NOMO-1 treated with DMSO at 0.1 percent for 48 hours (cell line): ENCODE data around the gene CDC25C.
"Not testable (repeated sequence)": the region's sequence is repeated elsewhere in the genome, so short reads cannot be mapped to it uniquely, and the experiment has no call there.

Experiments
- DNase-seq: peaks from one replicate; lab custom pipeline; 2025; ENCODE audit not compliant: unreplicated experiment; lab: John Stamatoyannopoulos, UW

Gene CDC25C

DNA sequence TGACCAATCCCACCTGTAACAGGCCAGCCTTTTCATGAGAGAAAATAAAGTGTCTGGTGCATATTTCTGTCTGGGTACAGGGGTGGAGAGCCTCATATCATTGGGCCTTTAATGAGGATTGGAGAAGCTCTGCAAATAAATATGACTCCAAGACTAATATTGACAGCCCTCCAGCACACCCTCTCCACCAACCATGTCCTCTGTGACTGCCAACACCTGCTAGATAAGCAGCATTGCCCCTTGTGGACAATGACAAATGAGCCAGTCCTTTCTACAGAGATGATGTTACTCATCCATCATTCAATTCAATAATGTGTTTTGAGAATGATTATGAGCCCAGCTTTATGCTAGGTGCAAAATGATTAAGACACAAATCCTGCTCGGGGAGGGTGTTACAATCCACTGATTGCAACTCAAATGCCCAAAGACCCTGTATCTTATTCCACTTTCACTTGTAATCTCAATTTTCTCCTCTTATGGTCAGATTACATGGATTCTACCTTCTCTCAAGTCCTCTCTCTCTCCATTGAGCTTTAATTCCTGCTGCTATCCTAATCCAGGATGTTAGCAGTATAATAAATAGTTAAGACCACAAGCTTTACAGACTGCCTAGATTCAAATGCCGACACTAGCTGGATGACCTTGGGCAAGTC is 55.1 kb downstream of the CDC25C start:
- no peak for DNase-seq

DNA sequence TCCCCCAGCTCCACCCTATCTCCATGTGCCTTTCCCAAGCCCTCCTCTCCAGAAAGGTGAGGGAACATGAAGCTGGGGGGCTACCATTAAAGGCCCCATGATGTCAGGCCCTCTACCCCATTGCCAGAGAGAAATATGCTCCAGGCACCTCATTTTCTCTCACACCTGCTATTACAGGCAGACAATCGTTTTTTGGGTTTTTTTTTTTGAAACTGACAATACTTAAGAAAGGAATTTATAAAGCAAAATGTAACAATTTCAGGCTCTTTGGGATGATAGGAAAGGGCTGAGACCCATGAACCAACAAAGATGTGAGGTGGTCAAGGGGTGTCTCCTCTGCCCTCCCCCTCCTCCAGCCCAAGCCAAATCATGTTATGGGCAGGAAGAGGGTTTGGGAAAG is 55.7 kb downstream of the CDC25C start:
- DNase-seq, result no peak

DNA sequence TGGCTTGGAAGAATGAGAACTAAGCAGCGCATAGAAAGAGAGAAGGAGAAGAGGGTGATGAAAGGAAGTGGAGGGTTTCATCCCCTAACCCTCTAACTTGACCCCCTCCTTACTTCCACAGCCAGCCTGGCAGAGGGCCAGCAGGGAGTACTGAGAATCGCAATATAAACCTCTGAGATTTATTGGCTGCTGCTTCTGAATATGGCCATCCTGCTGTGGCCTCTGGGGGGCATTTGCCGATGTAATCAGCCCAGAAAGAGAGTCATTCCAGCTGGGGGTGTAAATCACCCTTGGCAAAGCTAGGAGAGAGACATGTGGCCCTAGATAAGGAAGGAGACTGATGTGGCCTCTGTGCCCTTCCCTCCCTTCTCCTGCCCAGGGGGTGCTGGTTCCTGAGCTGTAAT is 56.2 kb downstream of the CDC25C start:
- DNase-seq, result no peak

DNA sequence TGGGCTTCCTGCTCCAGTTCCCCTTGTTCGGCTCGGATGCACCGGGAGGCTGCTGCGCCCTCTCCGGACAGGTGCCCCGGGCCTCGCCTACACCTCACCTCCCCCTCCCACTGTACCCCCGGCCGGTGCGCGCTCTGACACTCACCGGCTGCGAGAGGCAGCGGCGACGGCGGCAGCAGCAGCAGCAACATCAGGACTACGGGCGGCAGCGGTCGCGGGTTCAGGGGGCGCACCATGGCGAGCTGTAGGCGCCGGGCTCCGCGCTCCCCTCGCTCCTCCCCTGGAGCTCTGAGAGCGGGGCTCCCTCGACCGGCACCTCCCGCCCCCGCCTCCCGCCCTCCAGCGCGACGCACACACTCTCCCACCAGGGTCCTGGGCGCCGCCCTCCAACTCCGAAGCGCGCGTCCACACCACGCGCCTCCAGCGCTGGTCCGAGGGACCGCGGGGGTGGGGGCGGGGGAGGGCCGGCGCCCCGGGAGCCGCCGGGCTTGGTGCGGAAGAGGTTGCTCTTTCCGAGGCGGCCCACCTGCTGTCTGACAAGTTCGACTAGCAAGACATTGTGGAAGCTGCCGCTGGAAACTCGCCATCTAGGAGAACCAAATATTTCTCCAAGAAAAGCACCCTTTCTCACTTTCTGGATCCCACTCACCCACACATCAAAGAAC is 57.3 kb downstream of the CDC25C start, which contains the start of gene GFRA3:
TSS of gene GFRA3 (minus strand) at position 433 of the 665 bp plus-strand sequence. CDS start at position 236, 197 bp downstream.
- no peak for DNase-seq

DNA sequence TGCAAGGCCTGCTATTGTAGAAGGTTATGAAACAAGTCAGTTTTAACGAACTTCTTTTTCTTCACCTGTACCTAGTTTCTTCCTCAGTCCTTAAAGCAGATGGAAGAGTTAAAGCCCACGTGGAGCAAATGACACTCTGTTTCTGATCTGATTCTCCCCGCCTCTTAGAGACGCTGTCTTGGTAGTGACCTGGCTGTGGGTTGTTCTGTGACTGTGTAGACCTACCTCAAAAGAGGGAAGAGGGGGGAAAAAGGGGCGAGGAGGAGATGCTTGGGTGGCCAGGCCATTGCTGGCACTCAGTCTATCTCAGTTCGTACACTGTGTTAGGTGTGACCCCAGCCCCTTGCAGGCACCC is 57.8 kb downstream of the CDC25C start:
- no peak for DNase-seq

DNA sequence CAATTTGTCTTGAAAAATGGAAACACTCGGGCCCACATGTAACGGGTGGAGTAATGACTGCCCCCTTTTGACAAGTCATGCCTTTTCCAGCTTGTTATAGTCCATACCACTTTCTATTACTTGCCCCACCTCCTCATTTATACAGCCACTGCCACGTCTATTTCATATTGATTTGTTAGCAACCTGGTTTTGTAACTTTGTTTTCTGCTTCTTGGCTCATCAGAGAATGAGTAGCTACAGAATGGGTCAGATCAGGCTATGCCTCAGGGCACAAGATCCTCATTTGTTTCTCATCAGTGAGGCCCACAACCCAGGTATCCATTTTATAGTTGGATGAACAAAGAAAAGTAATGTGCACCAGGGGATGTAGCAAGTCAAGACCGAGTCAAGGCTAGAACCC is 58.9 kb downstream of the CDC25C start:
- no peak for DNase-seq

DNA sequence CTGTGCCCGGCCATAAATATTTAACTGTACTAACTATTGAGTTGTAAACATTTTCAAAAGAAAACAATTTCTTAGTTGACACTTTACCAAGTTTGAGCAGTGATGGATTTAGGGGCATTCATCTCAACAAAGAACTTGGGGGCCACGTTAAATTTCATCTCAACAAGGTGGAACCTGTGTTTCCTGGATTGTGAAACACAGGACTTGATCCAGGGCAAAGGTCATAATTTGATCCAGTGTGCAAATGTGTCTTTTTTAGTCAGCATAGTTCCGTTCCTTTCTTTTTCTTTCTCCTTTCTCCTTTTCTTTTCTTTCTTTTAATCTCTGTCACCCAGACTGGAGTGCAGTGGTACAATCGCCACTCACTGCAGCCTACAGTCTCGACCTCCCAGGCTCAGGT is 60.3 kb downstream of the CDC25C start:
- DNase-seq, result no peak

DNA sequence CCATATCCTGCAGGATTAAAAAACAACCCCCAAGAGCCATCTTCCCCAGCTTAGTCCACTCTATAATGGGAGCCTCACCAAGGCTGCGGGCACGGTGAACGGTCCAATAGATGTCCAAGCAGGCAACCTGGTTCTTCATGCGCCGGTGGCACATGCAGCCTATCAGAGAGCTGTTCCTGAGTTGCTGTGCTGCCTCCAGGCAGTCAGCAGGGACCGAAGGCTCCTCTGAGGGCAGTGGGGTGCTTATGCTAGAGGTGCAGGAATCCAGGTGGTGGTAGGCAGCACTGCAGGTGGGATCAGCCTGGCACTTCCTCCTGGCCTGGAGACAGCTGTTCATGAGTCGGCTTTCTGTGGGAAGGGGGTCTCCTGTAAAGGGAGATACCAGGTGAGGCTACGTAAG is 67.4 kb downstream of the CDC25C start:
- no peak for DNase-seq

DNA sequence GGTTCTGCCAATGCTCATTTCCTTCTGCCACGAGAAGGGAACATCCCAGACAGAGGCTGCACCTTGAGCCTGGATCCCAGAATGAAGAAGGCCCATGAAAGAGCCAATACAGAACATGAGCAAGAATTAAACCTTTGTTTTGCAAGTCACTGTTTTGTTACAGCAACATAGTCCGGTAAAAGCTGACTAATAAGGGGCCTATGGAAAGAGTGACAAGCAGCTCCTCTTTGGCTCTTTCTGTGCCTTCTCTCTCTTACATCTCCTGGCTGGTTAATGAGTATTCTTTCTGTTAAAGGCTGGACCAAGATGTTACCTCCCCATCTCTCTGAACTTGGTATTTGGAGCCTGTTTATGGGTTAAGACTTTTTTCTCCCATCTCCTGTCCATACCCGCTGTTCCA is 68.0 kb downstream of the CDC25C start:
- DNase-seq, result no peak

DNA sequence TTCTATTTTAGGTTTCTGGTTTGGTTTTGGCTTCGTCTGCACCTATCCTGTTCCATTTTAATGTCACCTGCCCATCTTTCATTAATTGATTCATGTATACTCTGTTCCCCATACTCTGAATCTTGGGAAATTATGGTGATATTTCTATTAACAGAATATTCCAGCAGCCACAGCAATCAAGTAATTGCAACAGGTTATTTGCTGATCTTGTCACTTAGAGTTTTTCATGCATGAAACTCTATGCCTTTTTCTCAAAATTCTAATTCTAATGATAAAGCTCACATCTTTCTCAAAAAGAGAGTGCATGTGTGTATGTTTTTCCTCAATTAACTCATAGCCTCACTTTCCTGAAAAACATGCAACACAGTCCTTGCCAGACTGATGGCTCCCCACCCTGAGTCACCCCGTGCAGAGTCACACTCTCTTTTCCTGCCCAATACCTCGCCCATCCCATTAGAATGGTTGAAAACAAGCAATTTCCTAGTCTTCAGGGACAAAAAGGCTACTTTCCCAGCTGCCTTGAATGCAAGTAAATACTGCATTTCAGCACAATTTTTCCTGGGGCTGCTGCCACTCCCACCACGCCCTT is 72.8 kb downstream of the CDC25C start:
- no peak for DNase-seq

DNA sequence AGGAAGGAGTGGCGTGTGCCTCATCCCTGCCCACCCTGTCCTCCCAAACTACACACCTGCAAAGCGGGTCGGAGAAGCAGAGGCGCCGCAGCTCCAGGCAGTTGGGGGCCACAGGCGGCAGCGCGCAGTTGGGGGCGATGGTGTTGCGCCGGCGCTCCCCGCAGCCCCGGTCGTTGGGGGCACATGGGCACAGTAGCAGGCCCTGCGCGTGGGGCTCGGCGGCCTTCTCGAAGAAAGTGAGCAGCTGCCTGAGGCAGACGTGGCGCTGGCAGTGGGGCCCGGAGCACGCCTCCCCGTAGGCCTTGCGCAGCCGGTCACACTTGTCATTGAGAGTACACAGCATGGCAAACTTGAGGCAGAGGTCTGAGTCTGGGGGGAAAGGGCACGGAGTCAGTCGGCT is 74.0 kb downstream of the CDC25C start:
- no peak for DNase-seq

DNA sequence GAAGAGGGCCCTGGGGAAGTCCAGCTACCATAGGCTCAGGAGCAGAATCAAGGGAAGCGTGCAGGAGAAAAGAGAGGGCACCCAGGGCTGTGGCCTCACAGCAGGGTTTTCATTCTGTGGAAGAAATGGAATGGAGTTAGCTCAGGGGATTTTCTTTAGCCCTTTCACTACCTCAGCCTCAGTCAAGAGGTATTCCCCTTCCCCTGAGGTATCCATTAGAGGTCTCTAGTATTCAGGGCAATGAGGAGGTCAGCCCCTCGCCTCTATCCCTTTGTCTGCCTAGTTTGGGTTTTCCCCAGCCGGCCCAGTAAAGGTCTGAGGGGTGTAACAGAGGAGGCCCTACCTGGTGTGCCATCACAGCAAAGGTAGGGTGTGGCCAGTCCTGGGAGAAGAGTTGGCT is 78.7 kb downstream of the CDC25C start:
- DNase-seq, result no peak

DNA sequence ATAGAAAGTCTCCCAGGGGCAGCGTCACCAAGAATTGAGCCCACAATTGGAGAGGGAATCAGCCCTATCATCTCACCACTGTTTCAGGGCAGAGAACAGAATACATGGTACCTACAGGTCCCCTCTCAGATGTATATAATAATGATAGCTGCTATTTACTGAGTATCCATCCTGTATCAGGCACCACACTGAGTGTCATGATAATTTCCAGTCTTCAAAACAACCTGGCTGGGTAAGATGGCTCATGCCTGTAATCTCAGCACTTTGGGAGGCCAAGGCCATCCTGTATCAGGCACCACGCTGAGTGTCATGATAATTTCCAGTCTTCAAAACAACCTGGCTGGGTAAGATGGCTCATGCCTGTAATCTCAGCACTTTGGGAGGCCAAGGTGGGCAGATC is 83.8 kb downstream of the CDC25C start:
- not testable (repeated sequence) for DNase-seq

DNA sequence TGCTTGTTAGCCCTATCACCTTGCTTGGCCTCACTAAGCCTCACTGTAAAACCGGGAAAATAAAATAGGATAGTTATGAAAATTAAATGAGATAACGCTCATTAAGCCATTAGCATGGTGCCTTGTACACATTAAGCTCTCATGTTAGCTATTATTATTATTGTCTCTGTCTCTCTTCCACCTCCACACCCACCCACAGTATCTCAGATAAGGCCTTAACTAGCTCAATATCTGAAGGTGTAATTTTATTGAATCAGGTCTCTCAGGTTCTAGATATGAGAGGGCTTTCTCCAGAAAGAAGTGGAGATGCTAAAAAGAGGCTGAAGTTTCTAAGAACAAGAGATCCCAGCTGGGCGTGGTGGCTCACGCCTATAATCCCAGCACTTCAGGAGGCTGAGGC is 84.8 kb downstream of the CDC25C start:
- no peak for DNase-seq

DNA sequence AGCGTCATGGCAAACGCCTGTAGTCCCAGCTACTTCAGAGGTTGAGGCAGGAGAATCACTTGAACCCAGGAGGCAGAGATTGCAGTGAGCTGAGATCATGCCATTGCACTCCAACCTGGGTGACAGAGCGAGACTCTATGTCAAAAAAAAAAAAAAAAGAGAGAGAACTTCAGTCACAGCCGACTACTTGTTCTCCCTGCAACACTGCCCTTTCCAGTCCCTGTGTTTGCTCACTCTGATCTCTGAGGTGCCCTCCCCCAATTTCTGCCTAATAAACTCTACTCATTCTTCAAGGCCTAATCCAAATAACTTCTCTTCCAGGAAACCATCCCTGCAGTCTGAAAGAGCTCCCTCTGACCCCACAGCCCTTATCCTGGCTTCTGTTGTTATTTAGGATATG is 85.3 kb downstream of the CDC25C start:
- no peak for DNase-seq

DNA sequence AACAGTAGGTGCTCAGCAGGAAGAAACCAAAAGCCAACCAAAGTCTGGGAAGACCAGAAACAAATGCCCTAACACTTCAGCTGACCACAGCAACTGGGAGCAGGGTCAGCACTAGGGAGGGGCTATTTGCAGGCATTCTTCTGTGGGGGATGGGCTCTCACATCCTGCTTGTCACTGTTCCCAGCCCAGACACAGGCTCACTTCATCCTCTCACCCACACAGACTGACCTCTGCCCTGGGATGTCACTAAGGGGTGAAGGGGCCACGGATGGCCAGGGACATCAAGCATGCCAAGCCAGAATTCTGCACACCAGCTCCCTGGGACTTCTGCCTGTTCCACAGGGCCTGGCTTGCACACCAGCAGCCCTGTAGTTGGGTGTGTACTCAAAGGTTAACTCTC is 85.9 kb downstream of the CDC25C start:
- no peak for DNase-seq

DNA sequence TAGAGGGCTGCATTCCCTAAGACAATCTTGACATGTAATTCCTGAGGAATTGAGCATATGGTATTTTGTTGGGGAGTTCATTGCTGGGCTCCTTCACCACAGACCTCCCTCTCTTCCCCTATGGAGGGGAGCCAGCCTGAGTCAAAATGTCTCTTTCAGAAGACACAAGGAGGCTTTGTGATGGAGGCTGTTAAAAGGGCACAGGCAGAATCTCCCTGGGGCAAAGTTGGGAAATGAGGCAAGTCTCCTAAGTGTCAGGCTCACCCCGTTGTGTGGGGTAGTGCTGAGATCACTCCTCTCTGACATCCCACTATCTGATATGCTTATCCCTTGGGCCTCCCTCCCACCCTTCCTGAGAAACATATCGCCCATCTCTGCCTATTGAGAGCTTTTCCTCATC is 87.8 kb downstream of the CDC25C start:
- no peak for DNase-seq

DNA sequence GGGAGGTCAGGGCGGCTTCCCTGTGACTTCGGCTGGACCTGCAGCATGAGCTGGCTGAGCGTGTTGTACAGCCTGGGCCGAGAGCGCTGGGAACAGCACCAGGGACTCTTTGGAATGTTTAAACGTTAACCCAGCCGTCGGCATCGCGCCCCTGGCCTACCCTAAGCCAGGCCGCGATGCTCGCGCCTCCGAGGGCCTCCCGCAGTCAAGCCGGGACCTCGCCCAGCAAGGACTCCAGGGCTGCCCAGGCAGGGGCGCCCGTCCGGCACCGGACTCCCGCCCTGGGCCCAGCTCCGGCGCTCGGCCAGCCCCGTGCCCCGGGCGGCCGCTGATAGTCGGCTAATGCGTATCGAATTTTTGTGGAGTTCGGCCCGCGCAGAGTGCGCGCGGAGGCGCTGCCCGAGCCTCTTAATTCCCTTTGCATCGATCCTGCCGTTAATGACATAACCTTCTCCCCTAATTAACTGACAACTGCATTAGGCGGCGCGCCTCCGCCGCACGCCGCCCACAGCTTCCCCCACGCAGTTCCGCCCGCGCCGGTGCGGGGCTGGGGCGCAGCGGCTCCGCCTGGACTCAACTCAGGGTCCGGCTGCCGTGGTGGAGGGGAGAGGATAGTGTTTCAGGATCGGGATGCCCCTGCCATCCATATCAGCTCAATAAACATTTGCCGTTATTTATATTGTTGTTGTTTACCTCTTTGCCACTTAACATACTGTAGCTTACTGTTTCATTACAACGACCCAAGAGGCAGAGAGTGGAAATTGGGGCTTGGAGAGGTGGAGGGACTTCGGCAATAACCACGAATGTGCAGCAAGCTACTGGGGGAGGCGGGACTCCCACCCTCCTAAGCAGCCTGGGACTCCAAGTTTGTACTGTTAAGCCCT is 89.7 kb downstream of the CDC25C start:
- peak; percentile 51 for DNase-seq

DNA sequence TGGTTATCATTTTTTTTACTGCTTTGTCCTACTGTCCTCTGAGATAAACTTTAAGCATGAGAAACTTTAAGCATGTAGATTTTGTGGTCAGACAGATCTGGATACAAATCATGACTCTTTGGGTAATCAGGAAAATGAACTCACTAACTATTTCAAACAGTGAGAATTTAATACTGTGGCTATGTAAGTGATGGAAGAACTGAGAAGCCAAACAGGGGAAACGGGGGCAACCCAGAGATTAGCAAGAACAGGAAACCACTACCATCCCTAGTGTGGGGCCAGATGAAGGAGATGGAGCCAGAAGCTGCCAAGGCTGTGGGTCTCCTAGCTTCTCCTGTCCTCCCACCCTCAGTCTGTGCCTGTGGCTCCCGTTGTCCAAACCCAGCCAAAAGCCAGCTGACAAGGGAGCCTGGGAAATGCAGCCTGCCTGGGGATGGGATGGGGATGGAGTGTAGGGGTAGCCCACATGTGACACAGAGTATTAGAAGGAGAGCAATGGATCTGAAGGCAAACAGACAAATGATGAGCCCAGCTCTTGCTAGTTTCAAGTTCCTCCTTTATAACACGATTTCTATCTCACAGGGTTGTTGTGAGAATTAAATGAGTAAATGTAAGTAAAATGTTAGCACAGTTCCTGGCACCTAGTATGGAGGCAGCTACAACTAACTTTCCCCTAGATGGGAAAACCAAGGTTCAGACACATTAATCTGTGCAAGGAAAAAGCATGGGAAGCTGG is 90.8 kb downstream of the CDC25C start:
- DNase-seq, result peak; percentile 50

DNA sequence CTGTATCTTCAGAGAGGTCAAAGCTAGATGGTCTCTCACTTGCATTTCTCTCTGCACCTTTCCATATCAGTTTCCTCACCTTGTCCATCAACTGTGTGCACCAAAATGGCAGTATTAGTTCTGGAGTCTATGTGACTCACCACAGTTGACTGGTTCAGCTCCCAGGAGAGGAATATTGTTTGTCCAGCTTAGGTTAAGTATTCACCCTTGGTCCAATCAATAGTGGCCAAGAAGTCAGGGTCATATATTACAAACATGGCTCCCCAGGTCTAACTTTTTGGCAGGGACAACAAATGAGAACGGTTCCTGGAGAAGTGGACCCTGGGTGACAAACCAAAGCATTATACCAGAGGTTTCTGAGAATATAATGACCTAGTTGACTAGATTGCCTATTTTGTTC is 93.6 kb downstream of the CDC25C start:
- no peak for DNase-seq
